Effector CD8-positive, alpha-beta T cell (primary cell): Measurements from ENCODE around the gene MED25.
A peak's percentile ranks its signal among the peaks of the same experiment; 100 is the strongest.

ENCODE experiments used
- DNase-seq: peaks from one replicate; lab custom pipeline; 2025; lab: John Stamatoyannopoulos, UW

The MED25 gene

GRCh38 chr19:49844138-49845095, 26.3 kb downstream of the MED25 start:
- no peak for DNase-seq

GRCh38 chr19:49845414-49845813, 27.3 kb downstream of the MED25 start:
- no peak for DNase-seq

- no peak for DNase-seq
Measured at GRCh38 chr19:49846408-49846807, 28.3 kb downstream of the MED25 start.

GRCh38 chr19:49847731-49848696, 29.9 kb downstream of the MED25 start:
- no peak for DNase-seq

- DNase-seq, result no peak
Measured at GRCh38 chr19:49848938-49849337, 30.8 kb downstream of the MED25 start.

GRCh38 chr19:49849433-49850220, 31.5 kb downstream of the MED25 start:
- no peak for DNase-seq

- DNase-seq, result no peak
Measured at GRCh38 chr19:49850221-49850486, 32.1 kb downstream of the MED25 start.

- peak; percentile 80 for DNase-seq
Measured at GRCh38 chr19:49850487-49851342, 32.6 kb downstream of the MED25 start, which contains the start of gene PTOV1. Gene PTOV1 (plus strand): TSS chr19:49851159.

GRCh38 chr19:49851456-49852259, 33.6 kb downstream of the MED25 start:
- DNase-seq, result peak; percentile 30

- DNase-seq, result no peak
Measured at GRCh38 chr19:49852631-49853126, 34.6 kb downstream of the MED25 start.

GRCh38 chr19:49853852-49854377, 35.8 kb downstream of the MED25 start:
- DNase-seq, result no peak

- no peak for DNase-seq
Measured at GRCh38 chr19:49854378-49855263, 36.5 kb downstream of the MED25 start.

GRCh38 chr19:49855277-49855675, 37.2 kb downstream of the MED25 start:
- DNase-seq, result no peak

- DNase-seq, result no peak
Measured at GRCh38 chr19:49855676-49856573, 37.8 kb downstream of the MED25 start.

- no peak for DNase-seq
Measured at GRCh38 chr19:49856574-49857021, 38.5 kb downstream of the MED25 start.

- no peak for DNase-seq
Measured at GRCh38 chr19:49857061-49857837, 39.2 kb downstream of the MED25 start.

GRCh38 chr19:49857838-49858087, 39.7 kb downstream of the MED25 start:
- DNase-seq, result no peak
